ENCODE data around the gene HYOU1.

The HYOU1 gene

GRCh38 chr11:119092880-119093842 lies 36.2 kb upstream of the HYOU1 start:
- TF ChIP-seq BACH2 (CRISPR knock-in tag; IDR thresholded peaks at IDR 0.05; ENCODE audit: borderline replicate concordance), result no peak
- no peak for TF ChIP-seq ZNF565 (CRISPR knock-in tag; conservative IDR thresholded peaks at IDR 0.05; ENCODE audit: low read depth)
- TF ChIP-seq ZNF70 (CRISPR knock-in tag; IDR thresholded peaks at IDR 0.05), result no peak
- TF ChIP-seq ZFP30 (CRISPR knock-in tag; IDR thresholded peaks at IDR 0.05), result no peak
- no peak for TF ChIP-seq TOX (CRISPR knock-in tag; IDR thresholded peaks at IDR 0.05; ENCODE audit: borderline replicate concordance)
- TF ChIP-seq CSRNP3 (CRISPR knock-in tag; IDR thresholded peaks at IDR 0.05), result no peak
- no peak for TF ChIP-seq ZNF8 (CRISPR knock-in tag; IDR thresholded peaks at IDR 0.05)
- no peak for TF ChIP-seq PATZ1 (CRISPR knock-in tag; IDR thresholded peaks at IDR 0.05; ENCODE audit: borderline replicate concordance)
- TF ChIP-seq ARNTL (CRISPR knock-in tag; IDR thresholded peaks at IDR 0.05; ENCODE audit: borderline replicate concordance, low read depth), result no peak
- ATAC-seq, result no peak

GRCh38 chr11:119091966-119092879 lies 35.2 kb upstream of the HYOU1 start:
- TF ChIP-seq ZNF565 (CRISPR knock-in tag; conservative IDR thresholded peaks at IDR 0.05; ENCODE audit: low read depth) (no peak), ARNTL (CRISPR knock-in tag; IDR thresholded peaks at IDR 0.05; ENCODE audit: borderline replicate concordance, low read depth) (no peak), GLIS3 (CRISPR knock-in tag; IDR thresholded peaks at IDR 0.05) (no peak), BACH2 (CRISPR knock-in tag; IDR thresholded peaks at IDR 0.05; ENCODE audit: borderline replicate concordance) (no peak), CSDC2 (CRISPR knock-in tag; IDR thresholded peaks at IDR 0.05) (no peak)
- ATAC-seq, result no peak

GRCh38 chr11:119091178-119091577 lies 34.2 kb upstream of the HYOU1 start:
- no peak for TF ChIP-seq GLIS3 (CRISPR knock-in tag; IDR thresholded peaks at IDR 0.05)
- no peak for TF ChIP-seq PPARA (CRISPR knock-in tag; IDR thresholded peaks at IDR 0.05; ENCODE audit: borderline replicate concordance)
- TF ChIP-seq RARB (CRISPR knock-in tag; IDR thresholded peaks at IDR 0.05), result no peak
- no peak for TF ChIP-seq OSR1 (CRISPR knock-in tag; IDR thresholded peaks at IDR 0.05)
- TF ChIP-seq BACH2 (CRISPR knock-in tag; IDR thresholded peaks at IDR 0.05; ENCODE audit: borderline replicate concordance), result no peak
- TF ChIP-seq ZC3H10 (CRISPR knock-in tag; IDR thresholded peaks at IDR 0.05), result no peak
- no peak for TF ChIP-seq ZNF70 (CRISPR knock-in tag; IDR thresholded peaks at IDR 0.05)
- no peak for TF ChIP-seq ZNF565 (CRISPR knock-in tag; conservative IDR thresholded peaks at IDR 0.05; ENCODE audit: low read depth)
- no peak for TF ChIP-seq ZFP3 (CRISPR knock-in tag; IDR thresholded peaks at IDR 0.05)
- TF ChIP-seq ISL1 (CRISPR knock-in tag; IDR thresholded peaks at IDR 0.05), result no peak
- TF ChIP-seq PATZ1 (CRISPR knock-in tag; IDR thresholded peaks at IDR 0.05; ENCODE audit: borderline replicate concordance), result no peak
- ATAC-seq, result no peak

GRCh38 chr11:119089319-119089718 lies 32.3 kb upstream of the HYOU1 start:
- TF ChIP-seq ZNF70 (CRISPR knock-in tag; IDR thresholded peaks at IDR 0.05) (no peak), TCF4 (CRISPR knock-in tag; IDR thresholded peaks at IDR 0.05; ENCODE audit: borderline replicate concordance) (no peak), POU6F1 (CRISPR knock-in tag; IDR thresholded peaks at IDR 0.05; ENCODE audit: borderline replicate concordance, low read depth) (no peak), ZNF565 (CRISPR knock-in tag; conservative IDR thresholded peaks at IDR 0.05; ENCODE audit: low read depth) (no peak), SNAI2 (CRISPR knock-in tag; IDR thresholded peaks at IDR 0.05) (no peak), ZFP3 (CRISPR knock-in tag; IDR thresholded peaks at IDR 0.05) (no peak), PPARA (CRISPR knock-in tag; IDR thresholded peaks at IDR 0.05; ENCODE audit: borderline replicate concordance) (no peak), TSHZ2 (CRISPR knock-in tag; IDR thresholded peaks at IDR 0.05) (no peak), CREB5 (CRISPR knock-in tag; IDR thresholded peaks at IDR 0.05; ENCODE audit: low read depth) (no peak)
- ATAC-seq, result no peak

All from SK-N-SH treated with all-trans-retinoic acid at 6 μM for 48 hours (cell line).